WERI-Rb-1 (cell line): ENCODE measurements around the gene NUDT7.

ENCODE experiments used
- DNase-seq: peaks from one replicate; pipeline ENCODE4 v3.0.0-alpha.2; 2020
- H3K27ac ChIP-seq: fragments of 250-450 bp; sonication (Bioruptor Pico); 2 replicates; pipeline ENCODE4 v1.5.1; 2020; ENCODE audit warnings: mild to moderate bottlenecking, moderate library complexity
- H3K27me3 ChIP-seq: fragments of 250-450 bp; sonication (Bioruptor Pico); 2 replicates; pipeline ENCODE4 v1.5.1; 2021; ENCODE audit warnings: mild to moderate bottlenecking, low read depth, moderate library complexity; ENCODE audit not compliant: insufficient read depth, severe bottlenecking
- H3K36me3 ChIP-seq: fragments of 250-450 bp; sonication (Bioruptor Pico); 2 replicates; pipeline ENCODE4 v1.5.1; 2020; ENCODE audit warnings: mild to moderate bottlenecking, moderate library complexity
- H3K4me3 ChIP-seq: 2 replicates; pipeline ENCODE4 v1.5.1; 2011; ENCODE audit warnings: low read depth, mild to moderate bottlenecking, control low read depth, low read length
- H3K9me3 ChIP-seq: fragments of 250-450 bp; sonication (Bioruptor Pico); 2 replicates; pipeline ENCODE4 v1.5.1; 2021; ENCODE audit warnings: mild to moderate bottlenecking, moderate library complexity; ENCODE audit not compliant: severe bottlenecking
- CTCF ChIP-seq: IDR thresholded peaks from 2 replicates; pipeline ENCODE4 v1.5.1; 2011; ENCODE audit warnings: low read depth, mild to moderate bottlenecking, control low read depth, inconsistent platforms, low read length

Gene NUDT7

GRCh38 chr16:77767211-77767610 is 44.9 kb downstream of the NUDT7 start:
- H3K27ac ChIP-seq, result no peak overlapping the region
- H3K36me3 ChIP-seq, result no peaks in the 10 kb centered on the region
- H3K4me3 ChIP-seq, result no peak overlapping the region
- no peak for TF ChIP-seq CTCF
- H3K9me3 ChIP-seq, result no peaks in the 10 kb centered on the region
- no peaks in the 10 kb centered on the region for H3K27me3 ChIP-seq
- no peak for DNase-seq

GRCh38 chr16:77767826-77768225 is 45.5 kb downstream of the NUDT7 start:
- Histone ChIP-seq H3K27ac (no peak overlapping the region), H3K4me3 (no peak overlapping the region), H3K36me3 (no peaks in the 10 kb centered on the region), H3K9me3 (no peaks in the 10 kb centered on the region), H3K27me3 (no peaks in the 10 kb centered on the region)
- no peak for TF ChIP-seq CTCF
- DNase-seq, result no peak

GRCh38 chr16:77775911-77776909 is 53.9 kb downstream of the NUDT7 start:
- DNase-seq, result no peak
- TF ChIP-seq CTCF, result no peak
- H3K36me3 ChIP-seq, result no peaks in the 10 kb centered on the region
- H3K4me3 ChIP-seq, result no peak overlapping the region
- H3K9me3 ChIP-seq, result no peaks in the 10 kb centered on the region
- H3K27ac ChIP-seq, result no peak overlapping the region
- H3K27me3 ChIP-seq, result no peaks in the 10 kb centered on the region

GRCh38 chr16:77777745-77778144 is 55.4 kb downstream of the NUDT7 start:
- TF ChIP-seq CTCF, result no peak
- DNase-seq, result no peak
- Histone ChIP-seq H3K27me3 (no peaks in the 10 kb centered on the region), H3K9me3 (no peaks in the 10 kb centered on the region), H3K36me3 (no peaks in the 10 kb centered on the region), H3K4me3 (no peak overlapping the region), H3K27ac (no peak overlapping the region)

GRCh38 chr16:77780378-77780837 is 58.1 kb downstream of the NUDT7 start:
- H3K9me3 ChIP-seq, result no peaks in the 10 kb centered on the region
- H3K4me3 ChIP-seq, result no peak overlapping the region
- DNase-seq, result no peak
- H3K36me3 ChIP-seq, result no peaks in the 10 kb centered on the region
- TF ChIP-seq CTCF, result no peak
- H3K27me3 ChIP-seq, result no peaks in the 10 kb centered on the region
- no peak overlapping the region for H3K27ac ChIP-seq
